Activated naive CD4-positive, alpha-beta T cell treated with Interleukin-2 at 50 U/mL for 16 hours (primary cell): Measurements from ENCODE around the gene PARD3B.

Experiments used
- DNase-seq: peaks from one replicate; pipeline ENCODE4 v3.0.0-alpha.2; 2020

PARD3B gene

GRCh38 chr2:205644018-205644417 is 1098.7 kb downstream of the PARD3B start:
- DNase-seq: no peak

DNA sequence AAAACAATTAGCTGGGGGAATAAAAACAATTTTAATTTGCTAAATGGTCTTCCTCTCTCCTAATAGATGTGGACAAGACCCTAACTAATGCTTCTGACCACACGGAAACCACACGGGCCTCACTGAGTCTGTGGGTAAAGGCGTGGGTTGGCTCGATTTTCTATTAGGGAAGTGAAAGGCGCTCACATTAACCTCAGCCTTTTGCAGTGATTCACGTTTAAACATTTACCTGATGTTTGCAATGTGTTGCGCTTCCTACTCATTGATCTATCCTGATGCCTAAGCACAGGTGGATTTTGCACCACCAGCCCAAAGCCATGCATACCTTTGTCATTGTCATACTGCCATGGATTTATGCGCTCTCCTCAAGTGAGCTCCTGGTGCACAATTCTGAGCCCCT is 1101.4 kb downstream of the PARD3B start:
- DNase-seq: no peak

DNA sequence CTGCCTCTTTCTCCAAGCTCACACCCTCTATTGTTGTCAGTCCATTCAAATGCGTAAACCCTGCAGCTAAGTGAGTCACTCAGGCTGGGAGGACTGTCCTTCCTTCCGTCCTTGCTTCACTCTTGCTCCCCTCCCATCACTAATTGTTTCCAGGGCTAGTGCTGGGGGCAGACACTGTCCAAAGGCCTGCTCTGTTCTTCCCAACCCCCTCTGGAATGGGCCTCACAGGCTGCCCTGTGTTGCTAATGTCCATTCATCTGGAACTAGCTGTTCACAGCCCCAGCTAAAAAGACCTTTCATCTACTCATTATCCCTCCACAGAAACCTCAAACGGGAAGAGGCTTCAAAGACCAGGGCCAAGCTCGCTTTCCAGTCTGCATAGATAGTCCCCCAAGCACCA is 1105.2 kb downstream of the PARD3B start:
- DNase-seq: no peak

DNA sequence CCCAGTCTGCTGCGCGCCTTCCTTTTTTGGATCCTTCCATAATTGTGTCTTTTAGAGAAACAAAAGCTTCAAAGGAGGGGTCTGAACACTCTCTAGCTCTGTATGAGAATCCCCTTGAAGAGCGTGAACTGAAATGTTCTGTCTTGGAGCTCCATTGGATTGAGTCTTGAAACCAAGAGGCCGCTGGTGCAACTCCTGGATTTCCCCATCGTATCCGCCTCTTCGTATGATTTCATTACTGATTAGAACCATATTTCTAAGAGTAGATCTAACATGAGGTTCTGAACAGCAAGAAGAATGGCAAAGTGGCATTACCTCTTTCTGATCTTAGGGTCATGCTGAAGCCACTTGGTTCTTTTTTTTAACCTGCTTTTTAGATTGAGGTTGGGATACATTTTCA is 1105.7 kb downstream of the PARD3B start:
- DNase-seq: no peak

DNA sequence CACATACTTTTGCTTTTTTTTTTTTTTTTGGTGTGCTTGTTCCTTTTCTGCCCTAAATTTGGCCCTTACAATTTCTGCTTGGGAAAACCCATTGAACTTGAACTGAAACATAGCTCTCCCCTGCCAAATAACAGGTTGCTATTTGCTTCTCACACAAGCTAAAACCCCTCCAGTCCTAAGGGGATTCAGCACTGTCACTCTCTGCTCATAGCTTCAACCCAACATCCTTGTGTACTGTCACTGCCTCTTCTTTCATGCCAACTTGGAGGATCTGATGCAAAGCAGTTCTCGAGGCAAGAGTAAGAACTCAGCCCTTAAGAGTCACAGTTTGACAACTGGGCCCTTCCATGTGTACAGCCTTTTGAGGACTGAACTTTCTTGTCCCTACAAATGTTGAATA is 1106.4 kb downstream of the PARD3B start:
- no peak for DNase-seq

GRCh38 chr2:205654878-205655605 is 1109.8 kb downstream of the PARD3B start:
- DNase-seq: no peak

- no peak for DNase-seq
Observed at GRCh38 chr2:205655779-205656456, 1110.6 kb downstream of the PARD3B start.

- no peak for DNase-seq
Observed at GRCh38 chr2:205656461-205656860, 1111.2 kb downstream of the PARD3B start.

GRCh38 chr2:205656941-205657340 is 1111.7 kb downstream of the PARD3B start:
- no peak for DNase-seq

GRCh38 chr2:205657579-205657978 is 1112.3 kb downstream of the PARD3B start:
- DNase-seq: no peak

DNA sequence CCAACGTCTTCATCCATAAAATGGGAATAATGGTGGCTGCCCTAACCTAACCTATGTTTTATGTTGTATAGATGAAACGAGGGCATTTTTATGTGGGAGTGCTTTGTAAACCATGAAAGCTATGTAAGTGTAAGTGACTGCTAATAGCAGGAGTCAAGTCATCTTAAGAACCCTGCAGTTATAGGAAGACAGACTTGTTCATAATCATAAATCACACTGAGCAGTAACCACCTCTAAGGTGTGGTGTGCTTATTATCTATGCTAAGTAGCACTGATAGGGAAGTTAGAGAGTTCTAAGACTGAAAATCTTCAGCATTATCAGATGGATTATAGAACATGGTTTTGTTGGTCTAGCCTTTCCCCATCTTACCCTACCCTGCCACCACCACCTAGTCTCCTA is 1112.8 kb downstream of the PARD3B start:
- DNase-seq: no peak

DNA sequence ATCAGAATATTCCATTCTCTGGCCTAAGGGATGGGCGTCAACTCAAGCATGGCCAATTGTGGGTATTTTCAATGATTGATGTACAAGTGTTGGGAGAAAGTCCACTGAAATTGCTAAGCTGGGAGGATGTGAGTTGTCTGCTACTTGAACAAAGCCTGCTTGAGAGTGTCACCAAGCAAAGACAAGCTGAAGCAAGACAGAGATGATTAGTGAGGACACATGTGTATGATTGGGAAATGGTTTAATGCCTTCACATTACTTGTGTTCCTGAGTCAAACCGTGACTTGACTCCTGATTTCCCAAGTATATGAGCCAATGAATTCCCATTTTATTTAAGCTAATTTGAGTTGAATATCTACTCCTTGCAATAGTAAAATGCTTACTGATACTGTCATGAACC is 1113.3 kb downstream of the PARD3B start:
- no peak for DNase-seq

GRCh38 chr2:205659922-205660321 is 1114.6 kb downstream of the PARD3B start:
- no peak for DNase-seq

DNA sequence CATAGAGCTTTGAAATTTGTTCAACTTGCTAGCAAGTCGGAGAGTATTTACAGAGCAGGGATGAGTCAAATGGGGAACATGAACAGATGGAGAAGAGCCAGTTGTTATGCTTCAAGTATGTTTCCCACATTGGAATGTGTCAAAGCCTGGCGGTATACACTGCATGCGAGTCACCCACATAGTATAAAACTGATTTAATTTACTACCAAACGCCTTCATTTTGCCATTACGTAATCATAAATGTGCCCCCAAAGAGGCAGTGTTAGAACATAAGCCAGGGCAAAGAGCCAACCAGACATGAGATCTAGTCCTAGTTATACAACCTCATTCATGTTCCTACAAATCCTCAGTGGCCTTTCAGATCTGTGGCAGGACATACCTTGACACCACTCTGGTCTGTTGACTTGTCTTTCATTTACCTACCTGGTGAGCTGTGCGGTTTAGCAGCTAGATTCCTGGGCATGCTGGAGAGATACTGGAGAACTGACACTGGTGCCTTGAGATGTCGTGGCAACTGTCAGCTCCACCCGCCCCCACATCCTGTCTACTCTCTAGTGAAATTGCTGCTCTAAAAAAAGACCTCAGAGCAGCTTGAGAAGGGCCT is 1115.3 kb downstream of the PARD3B start:
- DNase-seq: peak; percentile 13

DNA sequence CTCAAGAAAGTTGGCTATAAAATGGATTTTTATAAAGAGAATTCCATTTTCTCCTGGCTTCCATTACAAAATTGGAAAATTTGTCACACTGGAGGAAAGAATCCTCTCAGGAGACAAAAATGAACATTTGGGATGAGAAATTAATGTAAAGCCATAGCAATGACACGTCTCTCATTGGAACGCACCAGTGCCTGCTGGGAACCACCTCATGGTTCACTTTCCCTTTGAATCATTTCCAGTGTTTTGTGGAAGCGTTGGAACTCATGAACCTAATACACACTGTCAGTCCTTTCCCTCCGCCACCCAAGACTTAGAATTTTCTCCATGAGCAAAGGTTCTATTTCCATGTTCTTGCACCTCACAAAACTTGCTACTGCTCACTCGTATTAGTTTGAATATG is 1116.0 kb downstream of the PARD3B start:
- DNase-seq: no peak

- DNase-seq: no peak
Observed at GRCh38 chr2:205662206-205662965, 1117.1 kb downstream of the PARD3B start.

DNA sequence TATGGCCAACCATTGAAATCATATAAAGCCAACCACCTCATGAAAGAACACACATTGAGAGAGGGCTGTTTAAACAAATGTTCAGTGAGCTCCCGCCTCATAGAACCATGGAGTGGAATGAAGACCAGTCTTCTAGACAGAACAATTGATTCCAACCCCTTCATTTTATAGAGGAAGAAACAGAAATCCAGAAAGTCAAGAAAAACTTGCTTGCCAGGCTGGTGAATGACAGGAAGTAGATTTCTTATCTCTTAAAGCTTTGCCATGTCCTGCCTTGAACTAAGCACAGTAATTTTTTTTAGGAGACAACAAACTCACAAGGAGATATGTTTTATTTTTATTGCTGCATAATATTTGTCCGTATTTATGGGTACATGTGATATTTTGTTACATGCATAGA is 1120.5 kb downstream of the PARD3B start:
- no peak for DNase-seq
